ENCODE data around the gene TMEM41B. TPM values are rescaled to one million over a fixed set of nuclear protein-coding genes. Genes with fewer than 3 reads are reported as not detected.
A peak's percentile ranks its signal among the peaks of the same experiment; 100 is the strongest.
"Not testable (repeated sequence)": the region's sequence is repeated elsewhere in the genome, so short reads cannot be mapped to it uniquely, and the experiment has no call there.

The TMEM41B gene
- total RNA-seq, 6 experiments from 2014 or later: 14.4 to 30.0 (median 23.2) TPM

DNA sequence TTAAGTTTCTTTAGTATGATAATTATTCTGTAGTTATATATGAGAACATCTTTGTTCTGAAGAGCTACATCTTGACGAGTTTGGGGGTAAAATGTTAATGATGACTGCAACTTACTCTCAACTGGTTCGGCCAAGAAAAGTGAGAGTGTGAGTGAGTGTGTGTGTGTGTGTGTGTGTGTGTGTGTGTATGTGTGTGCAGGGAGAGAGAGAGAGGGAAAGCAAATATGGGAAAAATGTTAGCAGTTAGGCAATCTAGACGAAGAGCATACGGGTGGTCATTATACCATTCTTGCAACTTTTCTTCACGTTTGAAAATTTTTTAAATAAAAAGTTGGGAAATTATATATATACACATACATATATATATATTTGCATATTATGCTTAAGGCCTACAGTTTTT lies 18.3 kb upstream of the TMEM41B start:
- H3K4me1 ChIP-seq: no peaks in the 10 kb centered on the region
- no peaks in the 10 kb centered on the region for H3K36me3 ChIP-seq
- 50% methylated on average over 5 of the region's 5 CpGs for WGBS (ENCODE audit: insufficient coverage, low coverage, low lambda C conversion rate, missing lambda C conversion rate)
- no peak for DNase-seq
- intact Hi-C loops (cut with DNase I): no loop called here
- H3K27ac ChIP-seq: no peak overlapping the region
- H3K27me3 ChIP-seq: no peaks in the 10 kb centered on the region
- H3K9me3 ChIP-seq: no peaks in the 10 kb centered on the region
- TF ChIP-seq, protein P1, sequence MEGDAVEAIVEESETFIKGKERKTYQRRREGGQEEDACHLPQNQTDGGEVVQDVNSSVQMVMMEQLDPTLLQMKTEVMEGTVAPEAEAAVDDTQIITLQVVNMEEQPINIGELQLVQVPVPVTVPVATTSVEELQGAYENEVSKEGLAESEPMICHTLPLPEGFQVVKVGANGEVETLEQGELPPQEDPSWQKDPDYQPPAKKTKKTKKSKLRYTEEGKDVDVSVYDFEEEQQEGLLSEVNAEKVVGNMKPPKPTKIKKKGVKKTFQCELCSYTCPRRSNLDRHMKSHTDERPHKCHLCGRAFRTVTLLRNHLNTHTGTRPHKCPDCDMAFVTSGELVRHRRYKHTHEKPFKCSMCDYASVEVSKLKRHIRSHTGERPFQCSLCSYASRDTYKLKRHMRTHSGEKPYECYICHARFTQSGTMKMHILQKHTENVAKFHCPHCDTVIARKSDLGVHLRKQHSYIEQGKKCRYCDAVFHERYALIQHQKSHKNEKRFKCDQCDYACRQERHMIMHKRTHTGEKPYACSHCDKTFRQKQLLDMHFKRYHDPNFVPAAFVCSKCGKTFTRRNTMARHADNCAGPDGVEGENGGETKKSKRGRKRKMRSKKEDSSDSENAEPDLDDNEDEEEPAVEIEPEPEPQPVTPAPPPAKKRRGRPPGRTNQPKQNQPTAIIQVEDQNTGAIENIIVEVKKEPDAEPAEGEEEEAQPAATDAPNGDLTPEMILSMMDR (IDR thresholded peaks at IDR 0.05): no peak
- TF ChIP-seq POLR2A (IDR thresholded peaks at IDR 0.05): no peak
- no peak for ATAC-seq
- H3K4me3 ChIP-seq: no peak overlapping the region

- WGBS (ENCODE audit: insufficient coverage, low coverage, low lambda C conversion rate, missing lambda C conversion rate): 77% methylated on average over 8 of the region's 10 CpGs
- DNase-seq (no peak), ATAC-seq (no peak)
- Histone ChIP-seq H3K27me3 (no peaks in the 10 kb centered on the region), H3K27ac (no peak overlapping the region), H3K36me3 (no peaks in the 10 kb centered on the region), H3K4me1 (no peaks in the 10 kb centered on the region), H3K9me3 (no peaks in the 10 kb centered on the region), H3K4me3 (no peak overlapping the region)
- intact Hi-C loops (cut with DNase I): no loop called here
- TF ChIP-seq, protein P1 (IDR thresholded peaks at IDR 0.05): no peak
- no peak for TF ChIP-seq POLR2A (IDR thresholded peaks at IDR 0.05)
Observed at GRCh38 chr11:9330387-9331384, 16.3 kb upstream of the TMEM41B start.

GRCh38 chr11:9320047-9320446 lies 5.7 kb upstream of the TMEM41B start:
- intact Hi-C loops (cut with DNase I): no loop called here
- no peaks in the 10 kb centered on the region for H3K9me3 ChIP-seq
- ATAC-seq (no peak), DNase-seq (no peak)
- peaks cover 0 to 6% (median 0%) of the 10 kb centered on the region in 4 donors for H3K4me1 ChIP-seq
- no peak overlapping the region for H3K27ac ChIP-seq
- no peak for TF ChIP-seq POLR2A (IDR thresholded peaks at IDR 0.05)
- TF ChIP-seq, protein P1 (IDR thresholded peaks at IDR 0.05): no peak
- 64% methylated on average over 2 of the region's 3 CpGs for WGBS (ENCODE audit: insufficient coverage, low coverage, low lambda C conversion rate, missing lambda C conversion rate)
- no peaks in the 10 kb centered on the region for H3K27me3 ChIP-seq
- H3K4me3 ChIP-seq: no peak overlapping the region
- no peaks in the 10 kb centered on the region for H3K36me3 ChIP-seq

DNA sequence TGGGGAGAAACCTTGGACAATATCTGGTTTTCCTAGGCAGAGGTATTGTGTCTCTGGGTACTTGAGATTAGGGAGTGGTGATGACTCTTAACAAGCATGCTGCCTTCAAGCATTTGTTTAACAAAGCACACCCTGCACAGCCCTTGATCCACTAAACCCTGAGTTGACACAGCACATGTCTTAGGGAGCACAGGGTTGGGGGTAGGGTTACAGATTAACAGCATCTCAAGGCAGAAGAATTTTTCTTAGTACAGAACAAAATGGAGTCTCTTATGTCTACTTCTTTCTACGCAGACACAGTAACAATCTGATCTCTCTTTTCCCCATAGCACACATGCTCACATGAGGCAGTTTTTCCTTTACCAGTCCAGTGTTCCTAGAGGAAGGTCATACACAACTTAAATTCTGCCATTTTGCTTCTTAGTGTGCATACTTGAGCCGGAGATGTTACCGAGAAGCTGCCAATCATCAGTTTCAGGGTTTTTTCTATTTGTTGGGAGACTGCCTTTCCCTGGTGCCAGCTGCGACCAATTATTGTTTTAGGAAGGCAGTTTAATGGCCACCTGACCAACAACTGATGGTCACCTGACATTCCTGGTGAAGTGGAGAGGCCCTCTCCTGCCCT lies 5.1 kb upstream of the TMEM41B start:
- 66% methylated on average over 4 of the region's 4 CpGs for WGBS (ENCODE audit: insufficient coverage, low coverage, low lambda C conversion rate, missing lambda C conversion rate)
- ATAC-seq; H3K9me3 ChIP-seq; DNase-seq; H3K36me3 ChIP-seq; intact Hi-C loops (cut with DNase I); H3K4me1 ChIP-seq; H3K27me3 ChIP-seq; H3K4me3 ChIP-seq; H3K27ac ChIP-seq: not testable (repeated sequence)

GRCh38 chr11:9318442-9319376 lies 4.3 kb upstream of the TMEM41B start:
- H3K27ac ChIP-seq; H3K9me3 ChIP-seq; H3K27me3 ChIP-seq; intact Hi-C loops (cut with DNase I); ATAC-seq; H3K4me3 ChIP-seq; H3K4me1 ChIP-seq; H3K36me3 ChIP-seq: not testable (repeated sequence)
- 33% methylated on average over 18 of the region's 18 CpGs for WGBS (ENCODE audit: insufficient coverage, low coverage, low lambda C conversion rate, missing lambda C conversion rate)
- DNase-seq: peak in 1 of 3 donors; percentile 13
